ENCODE data around the gene AFF3.

- TF ChIP-seq POLR2A (IDR thresholded peaks at IDR 0.05; ENCODE audit: low read depth, low read length): peak; percentile 57
- peak; percentile 30; the same call in 1 of the 2 replicates for TF ChIP-seq RAD21 (IDR thresholded peaks at IDR 0.05; ENCODE audit: low read length)
- TF ChIP-seq CTCF (conservative IDR thresholded peaks at IDR 0.05; ENCODE audit: low read depth, low read length): no peak
- TF ChIP-seq SMC3 (IDR thresholded peaks at IDR 0.05; ENCODE audit: low read depth, low read length): peak; percentile 25; the same call in 1 of the 2 replicates
- no peak for TF ChIP-seq NFE2L2 (IDR thresholded peaks at IDR 0.05; ENCODE audit: low read depth, low read length)
- no peak for TF ChIP-seq CEBPB (IDR thresholded peaks at IDR 0.05; ENCODE audit: low read depth, low read length)
- TF ChIP-seq MAFK (IDR thresholded peaks at IDR 0.05; ENCODE audit: low read depth, low read length): no peak
- TF ChIP-seq, protein P1, sequence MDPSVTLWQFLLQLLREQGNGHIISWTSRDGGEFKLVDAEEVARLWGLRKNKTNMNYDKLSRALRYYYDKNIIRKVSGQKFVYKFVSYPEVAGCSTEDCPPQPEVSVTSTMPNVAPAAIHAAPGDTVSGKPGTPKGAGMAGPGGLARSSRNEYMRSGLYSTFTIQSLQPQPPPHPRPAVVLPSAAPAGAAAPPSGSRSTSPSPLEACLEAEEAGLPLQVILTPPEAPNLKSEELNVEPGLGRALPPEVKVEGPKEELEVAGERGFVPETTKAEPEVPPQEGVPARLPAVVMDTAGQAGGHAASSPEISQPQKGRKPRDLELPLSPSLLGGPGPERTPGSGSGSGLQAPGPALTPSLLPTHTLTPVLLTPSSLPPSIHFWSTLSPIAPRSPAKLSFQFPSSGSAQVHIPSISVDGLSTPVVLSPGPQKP (IDR thresholded peaks at IDR 0.05; ENCODE audit: borderline replicate concordance, low read depth, low read length): no peak
- no peak for TF ChIP-seq MXI1 (IDR thresholded peaks at IDR 0.05; ENCODE audit: borderline replicate concordance, low read depth, low read length)
- no peak for TF ChIP-seq CHD1 (IDR thresholded peaks at IDR 0.05; ENCODE audit: low read depth, low read length)
- TF ChIP-seq RCOR1 (IDR thresholded peaks at IDR 0.05; ENCODE audit: insufficient replicate concordance, low read length): no peak
- TF ChIP-seq, protein P2, sequence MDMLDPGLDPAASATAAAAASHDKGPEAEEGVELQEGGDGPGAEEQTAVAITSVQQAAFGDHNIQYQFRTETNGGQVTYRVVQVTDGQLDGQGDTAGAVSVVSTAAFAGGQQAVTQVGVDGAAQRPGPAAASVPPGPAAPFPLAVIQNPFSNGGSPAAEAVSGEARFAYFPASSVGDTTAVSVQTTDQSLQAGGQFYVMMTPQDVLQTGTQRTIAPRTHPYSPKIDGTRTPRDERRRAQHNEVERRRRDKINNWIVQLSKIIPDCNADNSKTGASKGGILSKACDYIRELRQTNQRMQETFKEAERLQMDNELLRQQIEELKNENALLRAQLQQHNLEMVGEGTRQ (IDR thresholded peaks at IDR 0.05; ENCODE audit: low read depth, low read length): no peak
Measured at GRCh38 chr2:99881901-99882591, 260.3 kb downstream of the AFF3 start.

Data from IMR-90 (cell line).